ENCODE measurements around the gene TMEM126B.

Gene TMEM126B

GRCh38 chr11:85685125-85685819 lies 56.9 kb downstream of the TMEM126B start:
- FAIRE-seq, result no peak

DNA sequence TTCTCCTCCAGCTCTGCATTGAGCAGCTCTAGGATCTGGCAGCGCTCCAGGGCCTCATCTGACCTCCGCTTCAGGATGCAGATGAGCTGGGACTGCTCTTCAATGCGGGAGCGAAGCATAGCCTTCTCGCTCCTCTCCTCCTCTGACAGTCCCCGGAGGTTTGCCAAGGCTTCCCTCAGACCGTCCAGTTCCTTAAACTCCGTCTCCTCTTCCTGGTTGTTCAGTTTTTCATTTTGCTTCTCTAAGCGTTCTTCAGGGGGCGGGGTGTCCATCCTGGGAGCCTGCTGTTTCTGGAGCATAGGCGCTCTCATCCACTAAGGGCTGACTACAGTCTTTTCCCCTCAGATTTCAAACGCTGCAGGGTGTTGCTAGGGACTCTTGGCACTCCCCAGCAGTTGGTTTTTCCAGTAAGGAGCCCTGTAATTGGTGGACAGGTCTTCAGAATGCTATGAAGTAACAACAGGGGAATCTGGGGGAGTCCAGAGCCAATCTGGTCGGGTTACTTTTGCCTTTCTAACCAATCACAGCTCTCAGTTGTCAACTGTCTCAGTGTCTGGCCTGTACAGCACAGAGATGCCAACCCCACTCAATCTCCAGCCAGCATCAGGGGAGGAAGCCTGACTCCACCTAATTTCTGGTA lies 57.5 kb downstream of the TMEM126B start, which contains the start of gene CCDC89:
TSS of gene CCDC89 (minus strand) at position 376 of the 640 bp plus-strand sequence. CDS start at position 311, 65 bp downstream.
- FAIRE-seq, result no peak
